Measurements from ENCODE around the gene DHRS13.

GRCh38 chr17:28892024-28892423, 10.9 kb downstream of the DHRS13 start:
- TF ChIP-seq CTCF (IDR thresholded peaks at IDR 0.05) (no peak), EZH2 (IDR thresholded peaks at IDR 0.05; ENCODE audit: borderline replicate concordance, insufficient read depth, low read depth, low read length, poor library complexity, severe bottlenecking) (no peak)
